K562 (cell line): ENCODE measurements around the gene POLD3. TPM values are rescaled to one million over a fixed set of nuclear protein-coding genes. Genes with fewer than 3 reads are reported as not detected.

Experiments used
- E2F3 ChIP-seq: fragments of 250-450 bp; sonication (Bioruptor Pico); IDR thresholded peaks from 2 replicates; pipeline ENCODE4 v1.4.0; 2020; ENCODE audit warnings: mild to moderate bottlenecking
- FOXP1 ChIP-seq: sonication (generic); formaldehyde crosslinking; IDR thresholded peaks from 2 replicates; pipeline ENCODE4 v1.8.0; 2022; ENCODE audit warnings: mild to moderate bottlenecking, missing genetic modification reagents
- JUN ChIP-seq, 2 experiments: sonication (generic) in 1 of 2; formaldehyde crosslinking in 1 of 2; IDR thresholded peaks; 2 replicates each; pipeline versions ENCODE4 v1.6.1 to v1.8.0; 2012 to 2022; ENCODE audit warnings: borderline replicate concordance in 2 of 2, mild to moderate bottlenecking in 2 of 2, improper control_type of control experiment in 1 of 2, low read depth in 1 of 2, low read length in 1 of 2, missing genetic modification reagents in 1 of 2
- NBN ChIP-seq: fragments of 450-650 bp; IDR thresholded peaks from 2 replicates; pipeline ENCODE4 v1.6.1; 2016; ENCODE audit warnings: low read depth, mild to moderate bottlenecking
- NCOA1 ChIP-seq: fragments of 450-650 bp; IDR thresholded peaks from 2 replicates; pipeline ENCODE4 v1.6.1; 2016; ENCODE audit warnings: low read depth
- NCOR1 ChIP-seq: fragments of 450-650 bp; IDR thresholded peaks from 2 replicates; pipeline ENCODE4 v1.6.1; 2016; ENCODE audit warnings: mild to moderate bottlenecking, moderate library complexity
- NR2C1 ChIP-seq, 2 experiments: fragments of 450-650 bp; IDR thresholded peaks; 2 replicates each; pipeline ENCODE4 v1.6.1; 2017; ENCODE audit warnings: mild to moderate bottlenecking in 2 of 2, antibody characterized with exemption in 1 of 2, inconsistent platforms in 1 of 2, missing compliant biosample characterization in 1 of 2, missing genetic modification characterization in 1 of 2
- RAD51 ChIP-seq: fragments of 450-650 bp; IDR thresholded peaks from 2 replicates; pipeline ENCODE4 v1.7.1; 2016; ENCODE audit warnings: low read depth, mild to moderate bottlenecking, borderline replicate concordance
- SMAD4 ChIP-seq: fragments of 250-450 bp; sonication (Bioruptor Pico); conservative IDR thresholded peaks from 2 replicates; pipeline ENCODE4 v1.8.0; 2021; ENCODE audit warnings: inconsistent platforms, mild to moderate bottlenecking, moderate library complexity
- SMARCA5 ChIP-seq: fragments of 450-650 bp; IDR thresholded peaks from 2 replicates; pipeline ENCODE4 v1.6.1; 2016
- STAT5B ChIP-seq: fragments of 250-450 bp; sonication (Bioruptor Pico); IDR thresholded peaks from 2 replicates; pipeline ENCODE4 v1.8.0; 2021; ENCODE audit warnings: mild to moderate bottlenecking, inconsistent platforms
- ZC3H8 ChIP-seq: fragments of 450-650 bp; IDR thresholded peaks from 2 replicates; pipeline ENCODE4 v1.6.1; 2017
- ZFP30 ChIP-seq: fragments of 250-450 bp; sonication (Bioruptor Pico); IDR thresholded peaks from 2 replicates; pipeline ENCODE4 v1.8.0; 2022; ENCODE audit warnings: moderate library complexity, mild to moderate bottlenecking, inconsistent platforms, borderline replicate concordance
- ZNF212 ChIP-seq: fragments of 450-650 bp; formaldehyde crosslinking; IDR thresholded peaks from 2 replicates; pipeline ENCODE4 v1.4.0; 2020; ENCODE audit warnings: mild to moderate bottlenecking
- ZNF41 ChIP-seq: fragments of 250-450 bp; sonication (Bioruptor Pico); conservative IDR thresholded peaks from 2 replicates; pipeline ENCODE4 v1.4.0; 2020; ENCODE audit warnings: mild to moderate bottlenecking
- ZNF668 ChIP-seq: fragments of 250-450 bp; sonication (Bioruptor Pico); IDR thresholded peaks from 2 replicates; pipeline ENCODE4 v1.8.0; 2022; ENCODE audit warnings: mild to moderate bottlenecking, inconsistent platforms
- ZNF766 ChIP-seq: fragments of 200-800 bp; sonication (Bioruptor generic); conservative IDR thresholded peaks from 2 replicates; pipeline ENCODE4 v1.6.1; 2016; ENCODE audit warnings: missing genetic modification characterization, missing compliant biosample characterization
- polyA plus RNA-seq, 8 experiments: library from polyadenylated mRNA; depleted of rRNA in 4 of 8; stranded (reverse) in 5 of 8; unstranded in 3 of 8; fragments of >200 nt; fragmentation: Nextera tagmentation in 2 of 8; fragmentation: Illumina TruSeq in 1 of 8; extraction: Ambion mirVana in 2 of 8; extraction: Trizol in 1 of 8; gene quantifications; 2 replicates each; pipeline versions ENCODE4 v1.2.1 to v1.2.3, GENCODE V29; 2011 to 2014; ENCODE audit warnings: inconsistent platforms in 1 of 8, missing spikeins in 1 of 8
- total RNA-seq, 7 experiments: library from RNA; depleted of rRNA in 6 of 7; stranded (reverse); fragments of >200 nt in 6 of 7; fragmentation: Illumina TruSeq in 2 of 7; extraction: Trizol in 2 of 7; gene quantifications; 2 replicates each; pipeline versions ENCODE4 v1.2.1 to v1.2.3, GENCODE V29; 2011 to 2021; ENCODE audit warnings: low replicate concordance in 1 of 7
- TF ChIP-seq, protein P1 (sequence below): fragments of 250-450 bp; sonication (Bioruptor Pico); IDR thresholded peaks from 2 replicates; pipeline ENCODE4 v1.4.0; 2020; ENCODE audit warnings: mild to moderate bottlenecking, moderate library complexity, borderline replicate concordance
- TF ChIP-seq, protein P2 (sequence below): fragments of 250-450 bp; sonication (Bioruptor Pico); IDR thresholded peaks from 2 replicates; pipeline ENCODE4 v1.5.0; 2021; ENCODE audit warnings: mild to moderate bottlenecking, moderate library complexity
- TF ChIP-seq, protein P3 (sequence below): fragments of 450-650 bp; IDR thresholded peaks from 2 replicates; pipeline ENCODE4 v1.7.0; 2016; ENCODE audit warnings: borderline replicate concordance
- TF ChIP-seq, protein P4 (sequence below): sonication (generic); formaldehyde crosslinking; IDR thresholded peaks from 2 replicates; pipeline ENCODE4 v1.8.0; 2022; ENCODE audit warnings: mild to moderate bottlenecking, missing genetic modification reagents

POLD3 gene
- total and polyA plus RNA-seq, 9 of the 15 experiments (the other 6 are each of a cell fraction or from before 2014, with no cell fraction given): 10.6 to 40.1 (median 24.6) TPM

DNA sequence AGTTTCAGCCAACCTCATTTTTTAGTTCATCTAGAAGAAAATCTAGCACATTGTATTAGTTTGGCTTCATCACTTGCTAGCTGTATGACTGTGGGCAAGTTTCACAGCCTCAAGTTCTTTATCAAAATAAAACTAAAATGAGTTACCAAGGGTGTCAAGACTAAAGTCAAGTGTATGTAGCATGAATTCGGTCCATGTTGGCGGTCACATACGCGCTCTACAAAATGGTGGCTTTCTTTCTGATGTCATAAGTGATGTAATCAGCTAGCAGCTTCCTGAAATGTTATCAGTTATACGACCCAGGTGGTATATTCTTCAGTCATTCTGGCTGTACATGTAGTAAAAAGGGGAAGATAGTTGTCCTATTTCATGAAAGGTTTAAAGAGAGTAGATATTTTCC, 50.5 kb downstream of the POLD3 start (continued):
- TF ChIP-seq, protein P1, sequence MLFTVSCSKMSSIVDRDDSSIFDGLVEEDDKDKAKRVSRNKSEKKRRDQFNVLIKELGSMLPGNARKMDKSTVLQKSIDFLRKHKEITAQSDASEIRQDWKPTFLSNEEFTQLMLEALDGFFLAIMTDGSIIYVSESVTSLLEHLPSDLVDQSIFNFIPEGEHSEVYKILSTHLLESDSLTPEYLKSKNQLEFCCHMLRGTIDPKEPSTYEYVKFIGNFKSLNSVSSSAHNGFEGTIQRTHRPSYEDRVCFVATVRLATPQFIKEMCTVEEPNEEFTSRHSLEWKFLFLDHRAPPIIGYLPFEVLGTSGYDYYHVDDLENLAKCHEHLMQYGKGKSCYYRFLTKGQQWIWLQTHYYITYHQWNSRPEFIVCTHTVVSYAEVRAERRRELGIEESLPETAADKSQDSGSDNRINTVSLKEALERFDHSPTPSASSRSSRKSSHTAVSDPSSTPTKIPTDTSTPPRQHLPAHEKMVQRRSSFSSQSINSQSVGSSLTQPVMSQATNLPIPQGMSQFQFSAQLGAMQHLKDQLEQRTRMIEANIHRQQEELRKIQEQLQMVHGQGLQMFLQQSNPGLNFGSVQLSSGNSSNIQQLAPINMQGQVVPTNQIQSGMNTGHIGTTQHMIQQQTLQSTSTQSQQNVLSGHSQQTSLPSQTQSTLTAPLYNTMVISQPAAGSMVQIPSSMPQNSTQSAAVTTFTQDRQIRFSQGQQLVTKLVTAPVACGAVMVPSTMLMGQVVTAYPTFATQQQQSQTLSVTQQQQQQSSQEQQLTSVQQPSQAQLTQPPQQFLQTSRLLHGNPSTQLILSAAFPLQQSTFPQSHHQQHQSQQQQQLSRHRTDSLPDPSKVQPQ (CRISPR knock-in tag): no peak
- TF ChIP-seq ZNF212 (CRISPR knock-in tag): no peak
- TF ChIP-seq ZFP30 (CRISPR knock-in tag): no peak
- TF ChIP-seq NBN: no peak
- TF ChIP-seq, protein P2, sequence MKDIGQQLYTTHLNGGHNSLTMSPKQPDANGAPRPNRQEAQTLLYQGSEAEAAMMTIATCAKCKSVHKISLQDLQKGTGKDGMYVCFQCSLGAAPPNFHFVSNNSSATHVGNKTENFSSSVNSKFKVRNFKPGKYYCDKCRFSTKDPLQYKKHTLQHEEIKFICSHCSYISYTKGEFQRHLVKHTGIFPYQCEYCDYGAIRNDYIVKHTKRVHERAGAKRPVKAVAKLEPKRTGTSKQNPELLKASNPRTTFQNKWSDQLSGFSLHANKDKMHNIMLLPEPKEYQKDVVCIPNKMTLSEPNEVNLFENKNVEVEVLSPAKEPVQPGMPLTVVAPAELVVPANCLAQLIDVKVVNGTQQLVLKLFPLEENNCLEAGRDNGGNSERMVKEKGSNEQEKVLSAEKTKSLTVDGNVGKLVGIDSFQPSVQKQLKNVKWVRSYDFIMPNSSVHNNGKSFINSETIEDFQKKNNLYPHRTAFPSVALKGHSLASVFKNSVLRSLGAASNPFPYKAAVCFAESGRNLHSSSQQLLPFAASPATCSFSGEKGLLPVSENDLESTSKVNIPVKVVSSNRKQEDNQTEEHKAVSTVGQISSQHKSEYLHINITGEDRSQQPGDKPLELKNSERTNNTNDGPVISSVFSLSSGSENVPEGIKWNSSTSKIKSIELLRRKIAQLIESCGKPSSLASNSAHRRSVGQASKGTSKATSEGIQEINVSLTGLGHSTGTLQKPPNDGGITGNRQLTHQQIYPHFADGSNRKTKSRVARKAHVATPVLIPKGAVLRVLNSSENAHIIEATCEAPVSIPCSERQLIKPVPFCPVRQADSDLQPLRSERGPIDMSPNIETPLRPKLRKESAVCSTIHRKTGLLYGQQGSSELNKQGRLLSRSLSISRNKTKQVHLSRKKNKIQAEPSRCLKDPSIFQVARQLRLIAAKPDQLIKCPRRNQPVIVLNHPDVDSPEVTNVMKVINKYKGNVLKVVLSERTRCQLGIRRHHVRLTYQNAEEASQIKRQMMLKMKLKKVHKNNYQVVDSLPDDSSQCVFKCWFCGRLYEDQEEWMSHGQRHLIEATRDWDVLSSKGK (CRISPR knock-in tag): no peak
- peak; percentile 64; the same call in 1 of the 2 replicates for TF ChIP-seq JUN (IDR thresholded peaks at IDR 0.05; ENCODE audit: borderline replicate concordance, low read depth, low read length)
- TF ChIP-seq JUN (CRISPR knock-in tag; IDR thresholded peaks at IDR 0.05; ENCODE audit: borderline replicate concordance): no peak
- TF ChIP-seq ZC3H8: no peak
- no peak for TF ChIP-seq RAD51
- no peak for TF ChIP-seq FOXP1 (CRISPR knock-in tag)
- peak; percentile 41; the same call in 1 of the 2 replicates for TF ChIP-seq ZNF766 (CRISPR knock-in tag)
- no peak for TF ChIP-seq STAT5B (CRISPR knock-in tag)
- no peak for TF ChIP-seq NCOA1
- TF ChIP-seq, protein P3, sequence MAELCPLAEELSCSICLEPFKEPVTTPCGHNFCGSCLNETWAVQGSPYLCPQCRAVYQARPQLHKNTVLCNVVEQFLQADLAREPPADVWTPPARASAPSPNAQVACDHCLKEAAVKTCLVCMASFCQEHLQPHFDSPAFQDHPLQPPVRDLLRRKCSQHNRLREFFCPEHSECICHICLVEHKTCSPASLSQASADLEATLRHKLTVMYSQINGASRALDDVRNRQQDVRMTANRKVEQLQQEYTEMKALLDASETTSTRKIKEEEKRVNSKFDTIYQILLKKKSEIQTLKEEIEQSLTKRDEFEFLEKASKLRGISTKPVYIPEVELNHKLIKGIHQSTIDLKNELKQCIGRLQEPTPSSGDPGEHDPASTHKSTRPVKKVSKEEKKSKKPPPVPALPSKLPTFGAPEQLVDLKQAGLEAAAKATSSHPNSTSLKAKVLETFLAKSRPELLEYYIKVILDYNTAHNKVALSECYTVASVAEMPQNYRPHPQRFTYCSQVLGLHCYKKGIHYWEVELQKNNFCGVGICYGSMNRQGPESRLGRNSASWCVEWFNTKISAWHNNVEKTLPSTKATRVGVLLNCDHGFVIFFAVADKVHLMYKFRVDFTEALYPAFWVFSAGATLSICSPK: no peak
- TF ChIP-seq NR2C1 (IDR thresholded peaks at IDR 0.05): no peak
- peak; percentile 41 for TF ChIP-seq NR2C1 (tag; IDR thresholded peaks at IDR 0.05)
- no peak for TF ChIP-seq SMARCA5
- peak; percentile 83 for TF ChIP-seq SMAD4 (CRISPR knock-in tag)
- TF ChIP-seq ZNF668 (CRISPR knock-in tag): no peak
- no peak for TF ChIP-seq E2F3 (CRISPR knock-in tag)
- no peak for TF ChIP-seq NCOR1
- TF ChIP-seq ZNF41 (CRISPR knock-in tag): 0 out of 2 replicates have a peak, but pooled peaks have one; percentile 35
- TF ChIP-seq, protein P4, sequence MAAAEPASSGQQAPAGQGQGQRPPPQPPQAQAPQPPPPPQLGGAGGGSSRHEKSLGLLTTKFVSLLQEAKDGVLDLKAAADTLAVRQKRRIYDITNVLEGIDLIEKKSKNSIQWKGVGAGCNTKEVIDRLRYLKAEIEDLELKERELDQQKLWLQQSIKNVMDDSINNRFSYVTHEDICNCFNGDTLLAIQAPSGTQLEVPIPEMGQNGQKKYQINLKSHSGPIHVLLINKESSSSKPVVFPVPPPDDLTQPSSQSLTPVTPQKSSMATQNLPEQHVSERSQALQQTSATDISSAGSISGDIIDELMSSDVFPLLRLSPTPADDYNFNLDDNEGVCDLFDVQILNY (CRISPR knock-in tag): no peak
